ENCODE measurements around the gene CDH23.

CDH23 gene

DNA sequence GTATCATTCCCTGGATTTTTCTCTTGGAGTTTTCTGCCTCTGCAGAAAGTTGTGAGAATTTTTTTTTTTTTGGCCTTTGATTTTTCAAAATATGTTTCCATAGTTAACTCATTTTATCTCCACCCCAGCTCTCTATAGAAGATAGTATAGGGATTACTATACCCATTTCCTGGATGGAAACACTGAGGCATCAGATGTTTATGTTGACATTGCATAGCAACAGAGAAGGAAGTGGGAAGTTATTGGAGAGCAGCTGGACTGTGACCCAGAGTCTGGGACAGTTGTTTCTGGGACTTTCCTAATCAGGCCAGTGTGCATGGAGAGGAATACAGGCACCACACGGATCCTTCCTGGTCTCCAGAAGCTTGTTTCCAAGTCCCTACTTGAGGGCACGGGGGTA, 158.0 kb downstream of the CDH23 start:
- Histone ChIP-seq H3K4me3 (no peak overlapping the region), H3K36me3 (no peaks in the 10 kb centered on the region), H3K27me3 (peaks cover 0 to 23% of the 10 kb centered on the region in 2 donors), H3K27ac (no peak overlapping the region), H3K9me3 (no peaks in the 10 kb centered on the region), H3K4me1 (no peaks in the 10 kb centered on the region)
- TF ChIP-seq CTCF (IDR thresholded peaks at IDR 0.05): no peak
- intact Hi-C loops (cut with DNase I; ENCODE audit: low total_unique reads): no loop called here
- no peak for DNase-seq

- DNase-seq: no peak
- Histone ChIP-seq H3K4me3 (no peak overlapping the region), H3K36me3 (no peaks in the 10 kb centered on the region), H3K27ac (no peak overlapping the region), H3K27me3 (peaks cover 0 to 29% of the 10 kb centered on the region in 2 donors), H3K9me3 (no peaks in the 10 kb centered on the region), H3K4me1 (no peaks in the 10 kb centered on the region)
- intact Hi-C loops (cut with DNase I; ENCODE audit: low total_unique reads): no loop called here
- TF ChIP-seq CTCF (IDR thresholded peaks at IDR 0.05): no peak
Observed at GRCh38 chr10:71555087-71555723, 158.5 kb downstream of the CDH23 start.

DNA sequence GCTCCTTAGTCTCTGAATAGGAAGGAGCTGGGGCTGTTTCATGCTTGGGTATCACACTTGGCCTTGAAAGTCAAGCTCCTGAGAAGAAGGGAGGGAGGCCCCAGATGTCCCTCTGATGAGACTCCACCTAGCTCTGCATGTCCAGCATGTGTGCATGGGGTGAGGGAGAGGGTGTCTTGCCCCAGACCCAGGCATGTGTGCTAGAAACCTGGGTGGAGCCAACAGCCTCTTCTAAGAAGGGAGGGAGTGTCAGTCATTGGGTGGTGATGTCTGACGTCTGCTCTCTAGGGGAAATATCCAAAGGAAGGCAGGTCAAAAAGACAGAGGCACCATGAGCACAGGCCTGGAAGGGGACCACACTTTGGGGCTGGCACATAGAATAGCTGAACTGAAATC, 159.0 kb downstream of the CDH23 start:
- Histone ChIP-seq H3K9me3 (no peaks in the 10 kb centered on the region), H3K4me3 (no peak overlapping the region), H3K36me3 (no peaks in the 10 kb centered on the region), H3K4me1 (no peaks in the 10 kb centered on the region), H3K27me3 (peaks cover 0 to 33% of the 10 kb centered on the region in 2 donors), H3K27ac (no peak overlapping the region)
- TF ChIP-seq CTCF (IDR thresholded peaks at IDR 0.05): no peak
- intact Hi-C loops (cut with DNase I; ENCODE audit: low total_unique reads): no loop called here
- no peak for DNase-seq

- H3K27me3 ChIP-seq: peaks cover 0 to 46% of the 10 kb centered on the region in 2 donors
- no peak for DNase-seq
- no peaks in the 10 kb centered on the region for H3K4me1 ChIP-seq
- no peaks in the 10 kb centered on the region for H3K9me3 ChIP-seq
- no peak for TF ChIP-seq CTCF (IDR thresholded peaks at IDR 0.05)
- no peak overlapping the region for H3K4me3 ChIP-seq
- H3K36me3 ChIP-seq: no peaks in the 10 kb centered on the region
- H3K27ac ChIP-seq: no peak overlapping the region
- intact Hi-C loops (cut with DNase I; ENCODE audit: low total_unique reads): no loop called here
Observed at GRCh38 chr10:71558991-71559390, 162.3 kb downstream of the CDH23 start.

GRCh38 chr10:71561003-71561574, 164.4 kb downstream of the CDH23 start:
- intact Hi-C loops (cut with DNase I; ENCODE audit: low total_unique reads): no loop called here
- Histone ChIP-seq H3K9me3 (no peaks in the 10 kb centered on the region), H3K27ac (no peak overlapping the region), H3K4me3 (no peak overlapping the region), H3K36me3 (no peaks in the 10 kb centered on the region), H3K27me3 (peaks cover 0 to 47% of the 10 kb centered on the region in 2 donors), H3K4me1 (no peaks in the 10 kb centered on the region)
- TF ChIP-seq CTCF (IDR thresholded peaks at IDR 0.05): no peak
- no peak for DNase-seq
